A673 (cell line): ENCODE results near the gene PCDHGB5. TPM values are rescaled to one million over a fixed set of nuclear protein-coding genes. Genes with fewer than 3 reads are reported as not detected.

Experiments used
- BruUV-seq: library from RNA; stranded (reverse); fragments of 400-500 nt; replicated peaks from 2 replicates; lab custom pipeline; 2021; lab: Mats Ljungman, UMichigan
- CTCF ChIA-PET: fragments of 300-600 bp; sonication (Branson Sonifier 250); formaldehyde crosslinking; loops from one replicate; lab custom pipeline; 2022; ENCODE audit warnings: antibody characterized with exemption; lab: Charles Lee
- POLR2A ChIA-PET: fragments of 300-600 bp; sonication (Branson Sonifier 250); formaldehyde crosslinking; loops from one replicate; lab custom pipeline; 2022; ENCODE audit warnings: antibody characterized with exemption; ENCODE audit not compliant: low non-redundant PET; lab: Charles Lee
- DNase-seq: peaks from one replicate; pipeline ENCODE4 v3.0.0-alpha.2; 2015; ENCODE audit warnings: low spot score
- H3K27ac ChIP-seq: fragments of 200-600 bp; sonication (generic); 2 replicates; pipeline ENCODE4 v1.5.1; 2016; ENCODE audit warnings: mixed run types, low read depth, mild to moderate bottlenecking, mixed read lengths, antibody characterized with exemption, low read length; ENCODE audit not compliant: poor library complexity, severe bottlenecking
- H3K27me3 ChIP-seq: fragments of 200-600 bp; sonication (generic); replicated peaks from 2 replicates; pipeline ENCODE4 v1.6.1; 2017; ENCODE audit warnings: mixed run types, low read depth, mild to moderate bottlenecking, mixed read lengths, antibody characterized with exemption, low read length; ENCODE audit not compliant: insufficient read depth, poor library complexity
- H3K36me3 ChIP-seq: fragments of 200-600 bp; sonication (generic); 2 replicates; pipeline ENCODE4 v1.6.1; 2016; ENCODE audit warnings: mixed run types, mild to moderate bottlenecking, mixed read lengths, antibody characterized with exemption, low read length; ENCODE audit not compliant: insufficient read depth, poor library complexity, severe bottlenecking
- H3K4me1 ChIP-seq: fragments of 200-600 bp; sonication (generic); 2 replicates; pipeline ENCODE4 v1.6.1; 2017; ENCODE audit warnings: mixed run types, mild to moderate bottlenecking, mixed read lengths, antibody characterized with exemption, low read length; ENCODE audit not compliant: insufficient read depth, poor library complexity, severe bottlenecking
- H3K4me3 ChIP-seq: fragments of 200-600 bp; sonication (generic); 2 replicates; pipeline ENCODE4 v1.5.1; 2016; ENCODE audit warnings: low read depth, mixed run types, mild to moderate bottlenecking, mixed read lengths, low read length; ENCODE audit not compliant: poor library complexity, severe bottlenecking
- H3K9me3 ChIP-seq: fragments of 200-600 bp; sonication (generic); 2 replicates; pipeline ENCODE4 v1.6.1; 2016; ENCODE audit warnings: mixed run types, low read depth, mild to moderate bottlenecking, mixed read lengths, antibody characterized with exemption, low read length; ENCODE audit not compliant: poor library complexity, severe bottlenecking
- EZH2 ChIP-seq: fragments of 200-600 bp; sonication (generic); IDR thresholded peaks from 2 replicates; pipeline ENCODE4 v1.6.1; 2017; ENCODE audit warnings: borderline replicate concordance, low read depth, mild to moderate bottlenecking, mixed read lengths, antibody characterized with exemption, low read length; ENCODE audit not compliant: poor library complexity, severe bottlenecking
- intact Hi-C: fragments of 100-400 bp; cut with micrococcal nuclease; formaldehyde crosslinking; loops from one replicate; pipeline ENCODE4 v1.10.0; 2022; ENCODE audit not compliant: unreplicated experiment
- total RNA-seq: library from RNA; stranded (reverse); gene quantifications from 2 replicates; pipeline ENCODE4 v1.2.3, GENCODE V29; 2021
- TF ChIP-seq, protein P1 (sequence below): fragments of 300-800, 200-600 bp; sonication (generic); conservative IDR thresholded peaks from 2 replicates; pipeline ENCODE4 v1.5.1; 2017; ENCODE audit warnings: low read depth, mild to moderate bottlenecking, antibody characterized with exemption, low read length, moderate library complexity, mixed read lengths

PCDHGB5 gene
- total RNA-seq, 1 experiment from 2014 or later = 43.3 TPM

GRCh38 chr5:141369994-141370848 is 27.5 kb upstream of the PCDHGB5 start, which contains the start of gene PCDHGB3:
Gene PCDHGB3 (plus strand): TSS chr5:141370242. CDS start chr5:141370395, 153 bp downstream.
- ChIA-PET POLR2A (interaction anchor here (0.7 kb wide), 1 partner anchor 238 kb away, joined by 4 read pairs; no protein-coding TSS in a partner anchor), CTCF (interaction anchor here (0.5 to 0.8 kb wide), 4 partner anchors 51 to 197 kb away, joined by 3 to 4 read pairs (median 4); no protein-coding TSS in a partner anchor)
- Histone ChIP-seq H3K4me1 (no peaks in the 10 kb centered on the region), H3K36me3 (no peaks in the 10 kb centered on the region), H3K9me3 (peaks cover 26% of the 10 kb centered on the region), H3K4me3 (no peak within 1 kb of the TSS), H3K27ac (no peak within 1 kb of the TSS), H3K27me3 (no peaks in the 10 kb centered on the region)
- TF ChIP-seq, protein P1, sequence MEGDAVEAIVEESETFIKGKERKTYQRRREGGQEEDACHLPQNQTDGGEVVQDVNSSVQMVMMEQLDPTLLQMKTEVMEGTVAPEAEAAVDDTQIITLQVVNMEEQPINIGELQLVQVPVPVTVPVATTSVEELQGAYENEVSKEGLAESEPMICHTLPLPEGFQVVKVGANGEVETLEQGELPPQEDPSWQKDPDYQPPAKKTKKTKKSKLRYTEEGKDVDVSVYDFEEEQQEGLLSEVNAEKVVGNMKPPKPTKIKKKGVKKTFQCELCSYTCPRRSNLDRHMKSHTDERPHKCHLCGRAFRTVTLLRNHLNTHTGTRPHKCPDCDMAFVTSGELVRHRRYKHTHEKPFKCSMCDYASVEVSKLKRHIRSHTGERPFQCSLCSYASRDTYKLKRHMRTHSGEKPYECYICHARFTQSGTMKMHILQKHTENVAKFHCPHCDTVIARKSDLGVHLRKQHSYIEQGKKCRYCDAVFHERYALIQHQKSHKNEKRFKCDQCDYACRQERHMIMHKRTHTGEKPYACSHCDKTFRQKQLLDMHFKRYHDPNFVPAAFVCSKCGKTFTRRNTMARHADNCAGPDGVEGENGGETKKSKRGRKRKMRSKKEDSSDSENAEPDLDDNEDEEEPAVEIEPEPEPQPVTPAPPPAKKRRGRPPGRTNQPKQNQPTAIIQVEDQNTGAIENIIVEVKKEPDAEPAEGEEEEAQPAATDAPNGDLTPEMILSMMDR = peak; percentile 45
- TF ChIP-seq EZH2 = no peak
- DNase-seq = peak; percentile 48
- BruUV-seq = no TSS peak
- intact Hi-C loops = no loop called here

GRCh38 chr5:141371572-141372475 is 25.9 kb upstream of the PCDHGB5 start:
- intact Hi-C loops = no loop called here
- Histone ChIP-seq H3K9me3 (peaks cover 25% of the 10 kb centered on the region), H3K4me1 (no peaks in the 10 kb centered on the region), H3K36me3 (no peaks in the 10 kb centered on the region), H3K27ac (no peak overlapping the region), H3K27me3 (no peaks in the 10 kb centered on the region), H3K4me3 (no peak overlapping the region)
- POLR2A ChIA-PET = interaction anchor here (0.6 kb wide), 1 partner anchor 37 kb away, joined by 3 read pairs; no protein-coding TSS in a partner anchor
- DNase-seq = no peak
- TF ChIP-seq, protein P1 = no peak
- TF ChIP-seq EZH2 = no peak
- BruUV-seq = no TSS peak
- CTCF ChIA-PET = no interaction called here

- Histone ChIP-seq H3K36me3 (no peaks in the 10 kb centered on the region), H3K27me3 (no peaks in the 10 kb centered on the region), H3K4me3 (peak within 1 kb of the TSS; percentile 51), H3K9me3 (peaks cover 30% of the 10 kb centered on the region), H3K27ac (peak within 1 kb of the TSS; percentile 59), H3K4me1 (no peaks in the 10 kb centered on the region)
- TF ChIP-seq EZH2 = no peak
- TF ChIP-seq, protein P1 = peak; percentile 69
- intact Hi-C loops = loop anchor here (1.0 kb wide), 1 partner anchor 188 kb away; no protein-coding TSS in a partner anchor
- CTCF ChIA-PET = interaction anchor here (0.6 to 1.4 kb wide), 5 partner anchors 151 to 194 kb away, joined by 3 to 13 read pairs (median 8); partner anchors contain the start of gene PCDHB14
- peak; percentile 70 for DNase-seq
- POLR2A ChIA-PET = no interaction called here
- BruUV-seq = TSS peak; percentile 40
Observed at GRCh38 chr5:141373673-141374317, 24.0 kb upstream of the PCDHGB5 start, which contains the start of gene PCDHGA6. Gene PCDHGA6 (plus strand): TSS chr5:141373891. CDS start chr5:141374084, 193 bp downstream.
